HEK293 (cell line): ENCODE data around the gene GBF1.

ENCODE experiments used
- BCL11A ChIP-seq: fragments of 450-650 bp; formaldehyde crosslinking; IDR thresholded peaks from 2 replicates; pipeline ENCODE4 v1.5.1; 2016; ENCODE audit warnings: low read depth, missing biosample characterization, missing genetic modification characterization
- GFI1B ChIP-seq: fragments of 450-650 bp; formaldehyde crosslinking; IDR thresholded peaks from 2 replicates; pipeline ENCODE4 v1.5.1; 2016; ENCODE audit warnings: missing biosample characterization, missing genetic modification characterization
- HOXA7 ChIP-seq: sonication (generic); formaldehyde crosslinking; IDR thresholded peaks from 2 replicates; pipeline ENCODE4 v1.8.1; 2022; ENCODE audit warnings: missing genetic modification reagents, borderline replicate concordance
- KLF16 ChIP-seq: fragments of 450-650 bp; formaldehyde crosslinking; IDR thresholded peaks from 2 replicates; pipeline ENCODE4 v1.5.1; 2017; ENCODE audit warnings: missing biosample characterization, missing genetic modification characterization
- REPIN1 ChIP-seq: fragments of 450-650 bp; formaldehyde crosslinking; IDR thresholded peaks from 2 replicates; pipeline ENCODE4 v1.5.1; 2017; ENCODE audit warnings: missing biosample characterization, missing genetic modification characterization, low read depth
- SALL2 ChIP-seq: fragments of 450-650 bp; formaldehyde crosslinking; IDR thresholded peaks from 2 replicates; pipeline ENCODE4 v1.5.0; 2017; ENCODE audit warnings: missing biosample characterization, mild to moderate bottlenecking, missing genetic modification characterization, borderline replicate concordance
- SP7 ChIP-seq: fragments of 450-650 bp; formaldehyde crosslinking; IDR thresholded peaks from 2 replicates; pipeline ENCODE4 v1.5.1; 2016; ENCODE audit warnings: missing biosample characterization, missing genetic modification characterization
- WT1 ChIP-seq: fragments of 450-650 bp; formaldehyde crosslinking; IDR thresholded peaks from 2 replicates; pipeline ENCODE4 v1.5.1; 2016; ENCODE audit warnings: missing biosample characterization, missing genetic modification characterization
- ZBTB48 ChIP-seq: fragments of 450-650 bp; formaldehyde crosslinking; IDR thresholded peaks from 2 replicates; pipeline ENCODE4 v1.5.1; 2016; ENCODE audit warnings: missing biosample characterization, missing genetic modification characterization
- ZBTB8A ChIP-seq: fragments of 450-650 bp; formaldehyde crosslinking; IDR thresholded peaks from 2 replicates; pipeline ENCODE4 v1.5.1; 2016; ENCODE audit warnings: missing biosample characterization, missing genetic modification characterization
- ZNF146 ChIP-seq: fragments of 450-650 bp; formaldehyde crosslinking; IDR thresholded peaks from 2 replicates; pipeline ENCODE4 v1.5.1; 2016; ENCODE audit warnings: missing biosample characterization, missing genetic modification characterization
- ZNF155 ChIP-seq: fragments of 450-650 bp; formaldehyde crosslinking; IDR thresholded peaks from 2 replicates; pipeline ENCODE4 v1.5.1; 2016; ENCODE audit warnings: missing biosample characterization, missing genetic modification characterization
- ZNF19 ChIP-seq: fragments of 450-650 bp; formaldehyde crosslinking; IDR thresholded peaks from 2 replicates; pipeline ENCODE4; 2016; ENCODE audit warnings: missing biosample characterization, missing genetic modification characterization, low read depth
- ZNF23 ChIP-seq: fragments of 450-650 bp; formaldehyde crosslinking; IDR thresholded peaks from 2 replicates; pipeline ENCODE4 v1.5.1; 2016; ENCODE audit warnings: missing biosample characterization, missing genetic modification characterization, borderline replicate concordance
- ZNF239 ChIP-seq: fragments of 450-650 bp; formaldehyde crosslinking; IDR thresholded peaks from 2 replicates; pipeline ENCODE4 v1.5.1; 2016; ENCODE audit warnings: missing biosample characterization, missing genetic modification characterization
- ZNF274 ChIP-seq, 2 experiments: fragments of 200-500 bp in 1 of 2; fragments of 450-650 bp in 1 of 2; sonication (Bioruptor generic) in 1 of 2; formaldehyde crosslinking in 1 of 2; IDR thresholded peaks; 2 replicates each; pipeline versions ENCODE4 v1.5.1 to v1.6.1; 2014 to 2016; ENCODE audit warnings: borderline replicate concordance in 1 of 2, inconsistent platforms in 1 of 2, low read length in 1 of 2, missing biosample characterization in 1 of 2, missing genetic modification characterization in 1 of 2
- ZNF324 ChIP-seq: fragments of 450-650 bp; formaldehyde crosslinking; IDR thresholded peaks from 2 replicates; pipeline ENCODE4 v1.5.1; 2016; ENCODE audit warnings: missing biosample characterization, missing genetic modification characterization
- ZNF350 ChIP-seq: fragments of 450-650 bp; formaldehyde crosslinking; IDR thresholded peaks from 2 replicates; pipeline ENCODE4 v1.5.0; 2017; ENCODE audit warnings: missing biosample characterization, mild to moderate bottlenecking, missing genetic modification characterization
- ZNF426 ChIP-seq: fragments of 450-650 bp; formaldehyde crosslinking; IDR thresholded peaks from 2 replicates; pipeline ENCODE4 v1.5.1; 2017; ENCODE audit warnings: missing biosample characterization, missing genetic modification characterization, mild to moderate bottlenecking, inconsistent platforms, moderate library complexity
- ZNF596 ChIP-seq: fragments of 450-650 bp; IDR thresholded peaks from 2 replicates; pipeline ENCODE4 v1.5.0; 2018; ENCODE audit warnings: missing biosample characterization, mild to moderate bottlenecking, missing genetic modification characterization, moderate library complexity
- ZNF610 ChIP-seq: fragments of 450-650 bp; formaldehyde crosslinking; IDR thresholded peaks from 2 replicates; pipeline ENCODE4 v1.5.1; 2016; ENCODE audit warnings: missing biosample characterization, missing genetic modification characterization, borderline replicate concordance
- ZNF624 ChIP-seq: fragments of 450-650 bp; formaldehyde crosslinking; IDR thresholded peaks from 2 replicates; pipeline ENCODE4 v1.5.1; 2017; ENCODE audit warnings: missing biosample characterization, missing genetic modification characterization
- ZNF664 ChIP-seq: fragments of 450-650 bp; formaldehyde crosslinking; IDR thresholded peaks from 2 replicates; pipeline ENCODE4 v1.5.1; 2016; ENCODE audit warnings: missing biosample characterization, missing genetic modification characterization
- ZNF701 ChIP-seq: fragments of 450-650 bp; formaldehyde crosslinking; IDR thresholded peaks from 2 replicates; pipeline ENCODE4 v1.5.1; 2016; ENCODE audit warnings: missing biosample characterization, missing genetic modification characterization
- ZNF768 ChIP-seq: fragments of 450-650 bp; formaldehyde crosslinking; IDR thresholded peaks from 2 replicates; pipeline ENCODE4 v1.5.1; 2018; ENCODE audit warnings: missing biosample characterization, mild to moderate bottlenecking, missing genetic modification characterization
- ZNF785 ChIP-seq: fragments of 450-650 bp; formaldehyde crosslinking; IDR thresholded peaks from 2 replicates; pipeline ENCODE4 v1.5.1; 2016; ENCODE audit warnings: missing biosample characterization, missing genetic modification characterization
- ZNF843 ChIP-seq: fragments of 450-650 bp; formaldehyde crosslinking; IDR thresholded peaks from 2 replicates; pipeline ENCODE4 v1.5.1; 2016; ENCODE audit warnings: missing biosample characterization, missing genetic modification characterization
- ZSCAN30 ChIP-seq: fragments of 450-650 bp; IDR thresholded peaks from 2 replicates; pipeline ENCODE4 v1.5.1; 2018; ENCODE audit warnings: missing biosample characterization, mild to moderate bottlenecking, missing genetic modification characterization, moderate library complexity
- TF ChIP-seq, protein P1 (sequence below): fragments of 450-650 bp; formaldehyde crosslinking; IDR thresholded peaks from 2 replicates; pipeline ENCODE4 v1.5.1; 2016; ENCODE audit warnings: missing biosample characterization, missing genetic modification characterization
- TF ChIP-seq, protein P2 (sequence below): fragments of 450-650 bp; formaldehyde crosslinking; IDR thresholded peaks from 2 replicates; pipeline ENCODE4 v1.5.1; 2016; ENCODE audit warnings: missing biosample characterization, missing genetic modification characterization, low read depth
- TF ChIP-seq, protein P3 (sequence below): fragments of 450-650 bp; formaldehyde crosslinking; optimal IDR thresholded peaks from 2 replicates; pipeline ENCODE3; 2016; ENCODE audit warnings: missing biosample characterization, mild to moderate bottlenecking, missing genetic modification characterization
- TF ChIP-seq, protein P4 (sequence below): fragments of 450-650 bp; IDR thresholded peaks from 2 replicates; pipeline ENCODE4 v1.5.1; 2018; ENCODE audit warnings: missing biosample characterization, mild to moderate bottlenecking, missing genetic modification characterization

GBF1 gene

DNA sequence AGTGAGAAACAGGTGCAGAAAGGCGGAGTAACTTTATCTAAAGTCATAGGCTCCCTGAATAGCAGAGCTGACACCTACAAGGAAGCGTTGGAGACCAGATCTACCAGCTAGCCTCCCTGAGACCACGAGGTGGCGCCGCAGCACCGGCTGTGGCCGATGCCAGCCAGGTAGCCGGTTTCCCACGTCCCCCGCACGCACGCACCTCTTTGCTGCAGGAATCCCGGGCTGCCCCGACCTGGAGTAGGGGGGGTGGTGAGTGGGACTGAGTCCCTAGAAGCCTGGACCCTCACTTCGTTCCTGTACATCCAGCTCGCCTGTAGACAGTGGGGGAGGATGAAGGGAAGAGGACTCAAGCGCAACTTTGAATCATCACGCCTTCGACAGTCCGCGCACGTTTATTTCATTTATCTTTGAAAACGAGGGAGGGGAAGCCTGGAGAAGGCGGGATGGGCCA, 15.5 kb upstream of the GBF1 start (continued):
- TF ChIP-seq, protein P1, sequence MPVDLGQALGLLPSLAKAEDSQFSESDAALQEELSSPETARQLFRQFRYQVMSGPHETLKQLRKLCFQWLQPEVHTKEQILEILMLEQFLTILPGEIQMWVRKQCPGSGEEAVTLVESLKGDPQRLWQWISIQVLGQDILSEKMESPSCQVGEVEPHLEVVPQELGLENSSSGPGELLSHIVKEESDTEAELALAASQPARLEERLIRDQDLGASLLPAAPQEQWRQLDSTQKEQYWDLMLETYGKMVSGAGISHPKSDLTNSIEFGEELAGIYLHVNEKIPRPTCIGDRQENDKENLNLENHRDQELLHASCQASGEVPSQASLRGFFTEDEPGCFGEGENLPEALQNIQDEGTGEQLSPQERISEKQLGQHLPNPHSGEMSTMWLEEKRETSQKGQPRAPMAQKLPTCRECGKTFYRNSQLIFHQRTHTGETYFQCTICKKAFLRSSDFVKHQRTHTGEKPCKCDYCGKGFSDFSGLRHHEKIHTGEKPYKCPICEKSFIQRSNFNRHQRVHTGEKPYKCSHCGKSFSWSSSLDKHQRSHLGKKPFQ (tag by site-specific recombination), result no peak
- TF ChIP-seq ZNF350 (tag by site-specific recombination) (no peak), ZNF426 (tag by site-specific recombination) (no peak), ZNF324 (tag by site-specific recombination) (no peak; the same call in 1 of the 2 replicates), ZNF768 (tag by site-specific recombination) (no peak), KLF16 (tag by site-specific recombination) (no peak; the same call in 1 of the 2 replicates), REPIN1 (tag by site-specific recombination) (no peak), ZNF155 (tag by site-specific recombination) (no peak), ZNF664 (tag by site-specific recombination) (no peak), ZBTB48 (peak; percentile 93; the same call in 1 of the 2 replicates), ZBTB8A (tag by site-specific recombination) (no peak), SALL2 (tag by site-specific recombination) (no peak), ZNF610 (tag by site-specific recombination) (no peak), ZSCAN30 (tag by site-specific recombination) (no peak; the same call in 1 of the 2 replicates), ZNF23 (tag by site-specific recombination) (no peak), SP7 (tag by site-specific recombination) (no peak), ZNF596 (tag by site-specific recombination) (no peak), ZNF624 (tag by site-specific recombination) (no peak), GFI1B (tag by site-specific recombination) (no peak), WT1 (tag by site-specific recombination) (no peak), ZNF239 (tag by site-specific recombination) (no peak), BCL11A (tag by site-specific recombination) (no peak), ZNF19 (tag by site-specific recombination) (no peak), ZNF785 (tag by site-specific recombination) (no peak), ZNF701 (tag by site-specific recombination) (no peak), ZNF146 (no peak), ZNF843 (tag by site-specific recombination) (no peak), ZNF274 (IDR thresholded peaks at IDR 0.05; ENCODE audit: low read length) (no peak), ZNF274 (tag by site-specific recombination; IDR thresholded peaks at IDR 0.05; ENCODE audit: borderline replicate concordance) (no peak), HOXA7 (CRISPR knock-in tag) (no peak)
- TF ChIP-seq, protein P2, sequence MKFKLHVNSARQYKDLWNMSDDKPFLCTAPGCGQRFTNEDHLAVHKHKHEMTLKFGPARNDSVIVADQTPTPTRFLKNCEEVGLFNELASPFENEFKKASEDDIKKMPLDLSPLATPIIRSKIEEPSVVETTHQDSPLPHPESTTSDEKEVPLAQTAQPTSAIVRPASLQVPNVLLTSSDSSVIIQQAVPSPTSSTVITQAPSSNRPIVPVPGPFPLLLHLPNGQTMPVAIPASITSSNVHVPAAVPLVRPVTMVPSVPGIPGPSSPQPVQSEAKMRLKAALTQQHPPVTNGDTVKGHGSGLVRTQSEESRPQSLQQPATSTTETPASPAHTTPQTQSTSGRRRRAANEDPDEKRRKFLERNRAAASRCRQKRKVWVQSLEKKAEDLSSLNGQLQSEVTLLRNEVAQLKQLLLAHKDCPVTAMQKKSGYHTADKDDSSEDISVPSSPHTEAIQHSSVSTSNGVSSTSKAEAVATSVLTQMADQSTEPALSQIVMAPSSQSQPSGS (tag by site-specific recombination), result no peak
- TF ChIP-seq, protein P3, sequence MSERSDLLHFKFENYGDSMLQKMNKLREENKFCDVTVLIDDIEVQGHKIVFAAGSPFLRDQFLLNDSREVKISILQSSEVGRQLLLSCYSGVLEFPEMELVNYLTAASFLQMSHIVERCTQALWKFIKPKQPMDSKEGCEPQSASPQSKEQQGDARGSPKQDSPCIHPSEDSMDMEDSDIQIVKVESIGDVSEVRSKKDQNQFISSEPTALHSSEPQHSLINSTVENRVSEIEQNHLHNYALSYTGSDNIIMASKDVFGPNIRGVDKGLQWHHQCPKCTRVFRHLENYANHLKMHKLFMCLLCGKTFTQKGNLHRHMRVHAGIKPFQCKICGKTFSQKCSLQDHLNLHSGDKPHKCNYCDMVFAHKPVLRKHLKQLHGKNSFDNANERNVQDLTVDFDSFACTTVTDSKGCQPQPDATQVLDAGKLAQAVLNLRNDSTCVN (tag by site-specific recombination), result peak; percentile 42
- TF ChIP-seq, protein P4, sequence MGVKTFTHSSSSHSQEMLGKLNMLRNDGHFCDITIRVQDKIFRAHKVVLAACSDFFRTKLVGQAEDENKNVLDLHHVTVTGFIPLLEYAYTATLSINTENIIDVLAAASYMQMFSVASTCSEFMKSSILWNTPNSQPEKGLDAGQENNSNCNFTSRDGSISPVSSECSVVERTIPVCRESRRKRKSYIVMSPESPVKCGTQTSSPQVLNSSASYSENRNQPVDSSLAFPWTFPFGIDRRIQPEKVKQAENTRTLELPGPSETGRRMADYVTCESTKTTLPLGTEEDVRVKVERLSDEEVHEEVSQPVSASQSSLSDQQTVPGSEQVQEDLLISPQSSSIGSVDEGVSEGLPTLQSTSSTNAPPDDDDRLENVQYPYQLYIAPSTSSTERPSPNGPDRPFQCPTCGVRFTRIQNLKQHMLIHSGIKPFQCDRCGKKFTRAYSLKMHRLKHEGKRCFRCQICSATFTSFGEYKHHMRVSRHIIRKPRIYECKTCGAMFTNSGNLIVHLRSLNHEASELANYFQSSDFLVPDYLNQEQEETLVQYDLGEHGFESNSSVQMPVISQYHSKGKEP (tag by site-specific recombination), result peak; percentile 35; the same call in 1 of the 2 replicates
